Medulla oblongata (tissue), 1 donor: ENCODE data around the gene BBS9.
"Not testable (repeated sequence)": the region's sequence is repeated elsewhere in the genome, so short reads cannot be mapped to it uniquely, and the experiment has no call there.

Experiments used
- DNase-seq: peaks from one replicate; pipeline ENCODE4 v3.0.0-alpha.2; 2015; ENCODE audit errors: extremely low spot score

Gene BBS9

DNA sequence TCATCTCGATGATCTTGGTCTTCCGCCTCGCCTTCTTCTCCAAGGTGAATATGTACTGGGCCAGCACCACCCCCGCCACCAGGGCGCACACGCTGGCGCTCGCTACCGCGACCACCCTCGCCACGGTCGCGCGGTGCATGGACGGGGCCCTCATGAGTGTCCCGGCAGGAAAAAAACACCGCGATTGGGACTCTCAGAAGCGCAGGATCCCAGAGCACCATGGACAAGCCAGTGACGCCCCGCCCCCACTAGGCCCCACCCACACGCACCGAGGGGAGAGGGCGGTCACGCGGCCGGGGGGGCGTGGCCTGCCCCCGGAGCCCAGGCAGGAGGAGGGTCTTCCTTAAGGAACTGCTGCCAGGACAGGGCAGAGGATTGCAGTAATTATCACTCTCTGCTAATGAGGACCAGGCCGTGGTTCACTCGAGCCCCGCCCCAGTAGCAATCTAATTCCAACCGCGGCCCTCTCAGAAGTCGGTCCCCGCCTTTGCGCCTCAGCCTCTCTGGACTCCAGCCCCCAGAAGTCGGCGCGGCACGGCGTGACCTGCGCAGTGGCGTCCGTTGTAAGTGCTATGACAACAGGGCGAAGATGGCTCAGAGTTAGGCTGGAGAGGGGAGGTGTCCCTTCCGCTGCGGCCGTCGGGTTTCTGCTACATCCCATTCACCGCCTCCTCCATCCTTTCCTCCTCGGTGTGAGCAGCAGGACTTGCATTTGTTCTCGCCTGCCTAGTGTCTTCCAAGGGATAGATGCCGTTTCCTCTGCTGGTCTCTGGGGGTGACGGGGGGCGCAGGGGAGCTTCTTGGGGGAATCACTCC, at the start of gene BBS9:
Gene BBS9 (plus strand): TSS at position 575 of the 816 bp plus-strand sequence. CDS start 16,689 bp downstream, outside the sequence.
- peak; percentile 96 for DNase-seq

DNA sequence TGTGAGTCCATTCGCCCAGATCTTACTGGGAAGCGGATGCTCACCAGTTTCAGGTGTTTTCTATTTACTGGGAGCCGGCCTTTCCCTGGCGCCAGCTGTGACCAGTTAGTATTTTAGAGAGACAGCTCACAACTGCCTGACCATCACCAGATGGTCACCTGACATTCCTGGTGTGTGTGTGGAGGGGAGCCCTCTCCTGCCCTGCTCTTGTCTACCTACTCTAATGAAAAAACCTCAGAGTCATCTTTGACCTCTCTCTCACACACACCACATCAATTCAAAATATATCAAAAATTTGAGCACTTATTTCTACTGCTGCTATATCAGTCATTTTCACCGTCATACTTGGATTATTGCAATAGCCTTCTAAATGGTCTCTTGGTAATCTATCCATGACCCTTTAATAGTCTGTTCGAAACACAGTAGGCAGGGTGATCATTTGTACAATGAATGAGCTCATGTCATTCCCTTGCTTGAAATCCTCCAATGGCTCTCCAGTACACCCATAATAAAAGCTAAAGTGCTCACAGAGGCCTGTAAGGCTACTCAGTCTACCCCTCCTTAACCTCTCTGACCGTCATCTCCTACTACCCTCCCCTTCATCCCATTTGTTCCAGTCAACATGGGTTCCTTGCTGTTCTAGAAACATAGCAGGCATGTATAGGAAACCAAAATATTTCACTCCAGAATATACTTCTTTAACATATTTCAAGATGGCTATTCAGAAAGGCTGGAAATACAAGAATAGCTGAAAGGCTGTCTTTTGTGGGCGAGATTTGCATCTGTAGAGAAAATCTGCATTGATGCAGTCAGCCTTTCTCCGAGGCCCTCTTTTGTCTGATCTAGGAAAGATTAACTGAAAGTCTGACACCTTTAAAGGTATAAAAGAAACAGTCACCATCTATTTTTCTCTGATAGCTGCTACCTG, 49.3 kb upstream of the BBS9 start:
- DNase-seq, result no peak

DNA sequence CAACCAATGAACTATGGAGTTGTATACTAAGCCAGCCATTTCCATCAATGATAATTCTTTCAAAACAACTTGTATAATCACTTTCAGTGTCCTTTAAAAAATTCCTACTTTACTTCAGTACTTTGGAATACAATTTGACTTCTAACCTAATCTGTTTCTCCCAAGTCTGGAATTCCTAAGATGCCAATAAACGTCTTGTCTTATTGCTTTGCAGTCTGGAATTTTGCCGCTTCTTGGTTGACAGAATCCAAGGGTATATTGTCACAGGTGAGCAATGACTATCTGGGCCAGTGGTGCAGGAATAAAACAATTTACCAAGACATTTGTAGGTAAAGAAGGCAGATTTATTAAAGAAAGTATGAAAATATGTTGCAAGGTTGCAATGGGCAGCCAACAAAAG, 42.0 kb upstream of the BBS9 start:
- DNase-seq, result no peak

DNA sequence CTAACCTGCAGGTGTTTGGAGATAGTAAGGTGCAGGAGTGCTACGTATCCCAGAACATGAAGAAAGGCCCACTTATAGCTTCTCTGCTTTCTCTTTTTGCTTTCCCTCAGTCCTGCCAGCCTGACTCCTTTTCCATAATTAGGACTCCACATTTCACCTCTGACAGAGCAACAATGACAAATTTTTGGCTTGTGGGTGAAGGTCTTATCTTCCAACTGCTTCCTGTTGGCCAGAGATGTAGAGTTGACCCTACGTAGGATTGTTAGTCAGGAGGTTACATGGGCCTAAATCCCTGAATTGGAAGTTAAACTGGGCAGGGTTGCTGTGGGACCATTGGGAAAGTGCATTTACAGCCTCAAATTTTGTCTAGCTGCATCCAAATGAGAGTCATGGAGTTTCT, 41.5 kb upstream of the BBS9 start:
- no peak for DNase-seq

DNA sequence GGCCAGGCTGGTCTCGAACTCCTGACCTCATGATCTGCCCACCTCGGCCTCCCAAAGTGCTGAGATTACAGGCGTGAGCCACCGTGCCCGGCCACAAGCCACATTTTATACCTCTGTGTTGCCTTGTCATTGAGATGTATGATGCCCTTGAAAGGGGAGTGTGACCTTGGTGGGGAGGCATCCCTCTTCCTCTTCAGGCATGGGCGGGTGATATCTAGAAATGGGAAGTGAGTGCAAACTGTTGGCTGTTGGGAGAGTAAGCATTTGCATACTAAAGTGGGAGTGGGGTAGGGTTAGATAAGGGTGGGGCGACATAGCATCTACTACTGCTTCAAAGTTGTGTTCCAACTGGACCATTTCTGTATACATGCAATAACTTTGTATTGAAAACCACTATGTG, 40.2 kb upstream of the BBS9 start:
- no peak for DNase-seq

DNA sequence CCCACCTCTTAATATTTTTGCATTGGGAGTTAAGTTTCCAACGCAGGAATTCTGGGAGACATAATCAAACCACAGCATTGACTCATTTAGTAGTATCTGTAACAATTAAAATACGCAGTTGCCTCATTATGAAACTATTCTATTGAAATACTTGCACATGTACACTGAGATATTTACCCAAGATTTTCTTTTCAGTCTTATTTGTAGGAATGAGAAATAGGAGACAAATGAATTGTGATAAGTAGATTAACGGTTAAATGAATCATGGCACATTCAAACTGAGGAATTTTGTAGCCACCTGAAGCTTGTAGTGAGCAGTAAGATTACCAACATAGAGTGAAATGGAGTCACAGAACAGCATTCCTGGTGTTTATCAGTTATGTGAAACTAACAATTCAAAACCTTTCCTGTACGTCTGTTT, 38.2 kb upstream of the BBS9 start:
- DNase-seq, result no peak

DNA sequence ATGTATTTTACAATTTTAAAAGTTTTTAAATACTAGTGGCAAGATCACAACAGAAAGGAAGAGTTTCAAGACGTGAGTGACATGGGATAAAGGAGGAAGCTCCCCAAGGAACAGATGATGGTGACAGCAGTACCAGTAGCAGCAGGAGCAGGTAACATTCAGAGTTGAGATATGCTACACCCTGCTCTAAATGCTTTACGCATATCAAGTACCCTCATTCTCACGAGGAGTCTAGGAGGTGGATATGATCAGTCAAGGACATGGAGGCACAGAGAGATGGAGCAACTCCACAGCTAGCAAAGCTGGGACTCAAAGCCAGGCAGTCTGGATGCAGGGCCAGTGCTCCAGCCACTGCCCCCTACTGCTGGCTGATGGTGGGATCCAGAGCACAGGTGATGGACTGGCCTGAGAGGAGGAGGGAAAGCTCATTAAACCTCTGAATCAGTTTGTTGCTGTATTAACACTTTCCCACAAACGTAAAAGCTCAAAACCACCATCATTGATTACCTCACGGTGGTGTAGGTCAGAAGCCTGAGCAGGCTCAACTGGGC, 37.6 kb upstream of the BBS9 start:
- no peak for DNase-seq

DNA sequence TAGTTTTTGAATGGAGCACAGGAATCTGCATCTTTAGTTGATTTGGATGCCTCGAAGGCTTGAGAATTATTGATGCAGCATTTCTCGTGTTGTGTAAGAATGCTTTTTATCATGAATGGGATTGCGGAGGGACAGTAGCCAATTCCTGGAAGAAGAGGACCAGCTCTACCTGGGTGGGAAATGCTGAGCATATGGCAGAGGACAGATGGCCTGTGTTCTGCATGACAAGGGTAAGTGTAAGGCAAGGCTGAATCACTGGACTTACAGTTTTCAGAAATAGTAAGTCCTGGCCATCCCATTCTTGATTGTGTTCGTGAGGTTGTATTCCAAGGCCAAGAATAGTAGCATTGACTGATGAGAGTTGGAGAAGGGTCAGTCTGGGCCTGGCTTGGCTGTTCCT, 36.1 kb upstream of the BBS9 start:
- DNase-seq, result no peak

DNA sequence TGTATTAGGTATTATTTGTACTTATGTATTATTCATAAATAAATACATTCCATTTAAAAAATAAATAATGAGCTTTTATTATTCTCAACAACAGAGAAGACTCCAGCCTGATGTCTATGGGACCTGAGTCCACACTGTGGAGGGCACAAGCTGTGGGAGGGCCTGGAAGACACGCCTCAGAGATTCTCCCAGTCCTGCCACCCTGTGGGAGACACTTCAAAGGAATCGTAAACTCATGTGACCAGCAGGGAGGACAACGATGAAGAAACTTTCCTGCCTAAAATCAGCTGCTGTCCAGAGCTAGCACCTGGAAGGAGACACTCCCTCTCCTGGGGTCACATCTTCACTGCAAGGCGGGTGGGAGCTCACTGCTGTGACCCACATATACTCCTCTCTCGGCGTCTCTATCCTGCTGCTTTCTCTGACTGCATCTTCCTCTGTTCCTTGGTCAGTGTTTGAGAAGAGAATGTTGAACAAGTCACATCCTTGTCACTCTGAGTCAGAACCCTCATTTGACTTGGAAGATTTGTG, 34.6 kb upstream of the BBS9 start:
- not testable (repeated sequence) for DNase-seq

DNA sequence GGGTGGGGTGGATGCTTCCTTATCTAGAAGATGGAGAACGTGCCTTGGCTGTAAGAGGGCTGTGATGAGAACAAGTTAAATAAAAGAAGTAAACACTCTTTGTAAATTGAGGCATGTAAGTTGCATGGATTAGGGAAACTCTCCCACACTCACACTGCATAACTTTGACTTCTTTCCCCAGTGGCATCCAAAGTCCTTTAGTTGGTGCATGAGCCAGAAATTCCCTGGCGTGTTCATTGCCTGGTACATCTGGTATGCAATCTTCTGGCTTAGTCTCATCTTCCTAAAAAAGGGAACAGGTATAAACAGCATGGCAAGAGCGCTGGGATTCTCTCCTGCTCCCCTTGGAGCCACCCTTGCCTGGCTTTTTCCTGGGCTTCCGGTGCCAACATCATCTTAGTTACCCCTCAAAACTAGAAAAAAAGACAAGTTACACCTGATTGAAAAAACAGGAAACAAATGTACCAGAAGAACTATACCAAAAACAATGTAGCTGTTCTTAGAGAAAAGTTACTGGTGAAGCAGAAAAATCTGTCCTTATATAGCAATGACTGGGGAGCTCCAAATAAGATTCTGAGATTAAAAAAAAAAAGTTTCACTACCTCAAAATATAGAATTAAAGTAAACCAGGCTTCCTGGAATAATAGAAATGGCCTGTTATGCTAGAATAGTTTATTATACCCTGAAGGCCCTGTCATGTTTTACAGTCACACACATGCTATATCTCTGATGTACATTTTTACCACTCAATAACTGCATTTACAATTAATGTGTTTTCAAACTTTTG, 30.0 kb upstream of the BBS9 start:
- DNase-seq, result no peak

DNA sequence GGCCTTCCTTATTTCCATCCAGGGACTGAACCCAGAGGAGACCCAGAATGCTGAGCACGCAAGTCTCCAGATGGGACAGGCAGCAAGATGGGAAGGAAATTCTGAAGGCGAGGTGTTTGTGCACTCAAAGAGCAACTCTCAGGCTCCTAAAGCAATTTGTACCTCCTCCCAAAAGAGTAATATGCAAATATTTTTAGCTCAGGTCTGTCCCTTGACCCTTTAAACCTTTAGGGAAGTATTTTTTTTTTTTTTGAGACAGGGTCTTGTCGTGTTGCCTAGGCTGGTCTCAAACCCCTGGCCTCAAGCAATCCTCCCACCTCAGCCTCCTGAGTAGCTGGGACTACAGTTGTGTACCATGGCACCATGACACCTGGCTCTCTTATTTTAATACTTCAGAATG, 28.6 kb upstream of the BBS9 start:
- DNase-seq, result no peak

DNA sequence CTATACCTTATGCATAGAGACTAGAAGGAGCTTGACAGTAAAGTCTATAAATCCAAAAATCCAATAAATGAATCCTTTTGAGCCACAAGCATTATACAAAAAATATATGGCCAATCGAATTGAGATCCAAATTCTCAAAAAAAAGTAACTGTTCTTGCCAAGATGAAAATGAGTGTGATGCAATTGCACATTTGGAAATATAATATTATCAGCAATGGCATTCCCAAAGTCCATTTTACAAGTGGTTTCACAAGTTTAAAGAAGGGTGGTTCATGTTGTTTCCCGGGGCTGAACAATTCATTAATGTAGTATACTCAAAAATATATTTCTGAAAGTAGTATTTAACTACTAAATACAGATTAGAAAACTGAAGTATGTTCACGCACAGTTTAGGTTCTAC, 27.5 kb upstream of the BBS9 start:
- DNase-seq, result no peak

DNA sequence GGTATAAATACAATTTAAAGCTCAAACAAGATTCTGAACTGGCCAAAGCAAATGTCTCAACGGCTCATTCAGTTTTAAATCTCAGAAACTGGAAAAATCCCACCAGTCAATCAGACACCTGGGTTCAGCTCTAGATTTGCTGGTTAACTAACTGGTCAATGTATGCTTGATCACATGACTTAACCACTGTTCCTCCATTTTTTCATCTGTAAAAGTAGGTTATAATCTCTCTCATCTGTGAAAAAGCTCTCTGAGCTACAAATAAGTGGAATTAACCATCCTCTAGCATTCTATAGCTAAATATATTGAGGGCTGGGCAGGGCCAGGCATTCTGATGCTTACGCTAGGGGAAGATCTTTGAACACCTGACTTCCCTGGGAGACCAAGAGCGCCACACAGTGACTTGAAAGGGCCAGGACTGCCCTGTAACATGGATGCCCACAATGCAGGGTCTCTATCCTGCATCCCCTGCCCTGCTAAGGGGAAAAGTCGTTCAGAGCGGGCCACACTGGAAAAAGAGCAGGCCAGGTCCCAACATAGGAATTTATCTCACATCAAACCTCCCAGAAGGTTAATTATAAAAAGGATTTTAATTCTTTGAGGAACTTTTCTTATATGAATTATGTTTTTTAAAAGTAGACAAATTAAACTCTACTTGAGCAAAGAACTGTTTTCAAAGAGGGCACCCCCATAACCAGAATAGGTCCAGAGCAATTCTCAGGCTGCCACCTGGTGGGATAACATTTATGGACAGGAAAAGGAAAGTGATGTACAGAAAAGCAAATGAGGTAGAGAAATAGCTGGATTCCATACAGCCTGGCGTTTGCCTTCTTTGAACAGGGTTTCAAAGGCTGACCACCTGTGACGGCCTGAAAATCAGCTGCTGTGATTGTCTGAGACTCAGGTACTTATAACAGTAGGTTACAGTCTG, 22.0 kb upstream of the BBS9 start:
- DNase-seq, result peak; percentile 63

DNA sequence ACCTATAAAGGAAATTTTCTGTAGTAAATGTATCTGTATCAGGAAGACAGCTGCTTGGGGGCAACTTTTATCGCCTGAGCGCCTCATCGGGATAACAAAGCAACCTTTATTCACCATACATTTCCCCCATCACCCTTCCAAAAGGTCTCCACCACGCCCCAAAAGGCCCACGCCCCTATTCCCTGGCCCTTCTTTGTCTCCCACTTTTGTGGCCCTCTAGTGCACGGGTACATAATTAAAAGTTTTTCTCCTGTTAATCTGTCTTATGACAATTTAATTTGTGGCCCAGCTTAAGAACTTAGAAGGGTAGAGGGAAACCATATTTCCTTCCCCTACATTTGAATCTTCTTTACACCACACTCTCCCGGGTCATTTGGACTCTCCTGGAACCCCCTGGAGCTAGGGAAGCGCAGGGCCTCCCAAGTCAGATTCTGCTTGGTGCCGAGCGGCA, 20.8 kb upstream of the BBS9 start:
- DNase-seq, result no peak

DNA sequence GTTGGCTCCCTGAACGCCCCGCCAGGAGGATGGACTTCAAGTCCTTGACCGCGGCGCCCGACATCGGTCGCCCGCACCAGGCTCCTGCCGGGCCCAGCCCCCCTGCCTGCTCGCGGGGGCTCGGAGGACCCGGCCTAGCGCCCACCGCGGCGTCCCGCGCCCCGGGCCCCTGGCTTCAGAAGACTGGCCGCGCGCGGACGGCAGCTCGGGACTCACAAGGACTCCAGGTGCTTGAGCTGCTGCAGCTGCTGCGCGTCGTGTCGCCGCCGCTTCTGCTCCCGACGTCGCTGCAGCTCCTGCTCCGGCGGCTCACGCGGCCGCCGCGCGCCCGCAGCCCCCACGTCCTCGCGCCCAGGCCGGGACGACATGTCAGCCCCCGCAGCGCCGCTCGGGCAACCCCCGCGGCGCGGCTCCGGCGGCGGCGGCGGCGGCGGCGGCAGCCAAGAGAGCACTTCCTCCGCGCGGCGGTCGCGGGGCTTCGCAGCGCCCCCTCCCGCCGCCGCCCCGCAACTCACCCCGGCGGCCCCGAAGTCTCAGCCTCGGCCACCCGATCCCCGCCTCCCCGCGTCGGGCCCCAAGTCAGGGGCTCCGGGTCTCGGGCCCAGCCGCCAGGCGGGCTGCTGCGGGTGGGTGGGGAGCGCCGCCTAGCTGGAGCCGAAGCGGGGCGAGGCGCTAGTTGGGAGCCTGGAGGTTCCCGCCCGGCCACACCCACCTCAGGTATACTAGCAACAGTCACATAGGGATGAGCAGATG, 20.2 kb upstream of the BBS9 start, which contains the start of gene RP9:
Gene RP9 (minus strand): TSS at position 400 of the 753 bp plus-strand sequence. CDS start 32 bp downstream, at position 368.
- peak; percentile 71 for DNase-seq

DNA sequence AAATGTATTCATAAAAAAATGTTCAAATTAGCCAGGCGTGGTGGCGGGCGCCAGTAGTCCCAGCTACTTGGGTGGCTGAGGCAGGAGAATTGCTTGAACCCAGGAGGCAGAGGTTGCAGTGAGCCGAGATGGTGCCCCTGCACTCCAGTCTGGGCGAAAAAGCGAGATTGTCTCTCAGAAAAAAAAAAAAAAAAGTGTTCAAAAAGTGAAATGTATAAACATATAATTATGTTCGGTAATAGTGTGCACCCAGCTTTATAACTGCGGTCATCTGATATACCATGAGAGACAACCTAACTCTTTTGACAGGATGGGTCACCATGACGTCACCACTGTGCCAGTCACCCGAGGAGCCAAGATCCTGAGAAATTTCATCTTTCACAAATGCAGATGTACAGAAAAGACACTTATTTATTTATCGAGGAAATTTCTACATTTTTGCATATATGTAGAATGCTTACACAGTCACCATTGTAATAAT, 19.6 kb upstream of the BBS9 start:
- DNase-seq, result peak; percentile 50

DNA sequence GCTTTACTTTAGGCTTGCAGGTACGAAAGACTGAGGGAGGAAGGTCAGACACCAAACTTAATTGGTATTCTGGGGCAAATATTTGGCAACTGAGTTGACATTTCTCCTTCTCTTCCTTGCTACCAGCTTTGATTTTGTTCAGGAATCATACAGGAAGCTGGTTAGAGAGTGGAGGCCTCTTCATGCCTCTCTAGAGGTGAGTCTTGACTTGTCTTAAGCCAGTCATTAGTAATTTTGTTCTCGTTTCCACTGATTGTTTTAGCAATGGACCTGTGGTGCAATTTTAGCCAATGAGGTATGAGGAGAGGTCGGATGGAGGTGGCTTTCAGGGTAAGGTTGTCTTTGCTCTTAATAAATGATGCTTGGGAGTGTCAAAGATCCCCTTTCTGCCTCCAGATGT, 17.8 kb upstream of the BBS9 start:
- DNase-seq, result no peak

DNA sequence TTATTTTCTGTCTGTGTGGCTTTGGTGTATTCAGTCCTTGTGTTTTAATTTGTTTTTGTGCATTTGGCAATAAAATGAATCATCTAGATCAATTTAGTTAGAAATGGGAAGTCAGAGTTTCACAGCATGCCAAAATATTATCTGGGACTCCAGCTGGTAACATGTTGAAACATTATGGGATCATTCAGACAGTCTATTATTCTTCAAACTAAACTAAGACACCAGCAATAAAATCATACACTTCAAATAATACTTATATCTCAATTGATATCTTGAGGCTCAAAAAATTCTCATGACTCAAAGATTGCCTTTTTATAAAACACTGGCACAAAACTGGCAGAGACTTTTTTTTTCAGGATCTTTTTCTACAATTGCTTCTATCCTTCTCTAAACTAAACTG, 14.4 kb upstream of the BBS9 start:
- no peak for DNase-seq

DNA sequence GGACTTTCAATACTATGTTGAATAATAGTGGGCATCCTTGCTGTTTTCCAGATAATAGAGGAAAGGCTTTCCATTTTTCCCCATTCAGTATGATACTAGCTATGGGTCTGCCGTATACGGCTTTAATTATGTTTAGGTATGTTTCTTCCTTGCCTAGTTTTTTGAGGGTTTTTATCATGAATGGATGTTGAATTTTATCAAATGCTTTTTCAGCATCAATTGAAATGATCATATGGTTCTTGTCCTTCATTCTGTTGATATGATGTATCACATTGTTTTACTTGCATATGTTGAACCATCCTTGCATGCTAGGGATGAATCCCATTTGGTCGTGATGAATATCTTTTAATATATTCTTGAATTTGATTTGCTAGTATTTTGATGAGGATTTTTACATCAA, 11.0 kb upstream of the BBS9 start:
- DNase-seq, result no peak
